ENCODE measurements around the gene DNAH10.

DNA sequence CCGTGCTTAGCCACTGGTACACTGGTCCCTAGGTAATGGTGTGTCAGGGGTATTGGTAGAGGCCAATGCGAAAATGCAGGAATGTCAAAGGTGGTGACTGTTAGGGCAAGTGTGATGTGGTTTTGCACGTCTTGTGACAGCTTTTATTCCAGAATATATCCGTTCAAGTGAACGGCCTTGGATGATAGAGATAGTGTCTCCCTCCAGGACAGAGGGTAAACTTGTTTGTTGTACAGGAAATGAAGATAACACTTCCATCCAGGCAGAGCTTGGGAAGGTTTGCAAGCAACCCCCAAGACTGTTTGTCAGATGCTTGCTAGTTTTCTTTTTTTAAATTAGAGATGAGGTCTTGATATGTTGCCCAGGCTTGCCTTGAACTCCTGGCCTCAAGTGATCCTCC lies 84.2 kb downstream of the DNAH10 start:
- TF ChIP-seq, protein P1, sequence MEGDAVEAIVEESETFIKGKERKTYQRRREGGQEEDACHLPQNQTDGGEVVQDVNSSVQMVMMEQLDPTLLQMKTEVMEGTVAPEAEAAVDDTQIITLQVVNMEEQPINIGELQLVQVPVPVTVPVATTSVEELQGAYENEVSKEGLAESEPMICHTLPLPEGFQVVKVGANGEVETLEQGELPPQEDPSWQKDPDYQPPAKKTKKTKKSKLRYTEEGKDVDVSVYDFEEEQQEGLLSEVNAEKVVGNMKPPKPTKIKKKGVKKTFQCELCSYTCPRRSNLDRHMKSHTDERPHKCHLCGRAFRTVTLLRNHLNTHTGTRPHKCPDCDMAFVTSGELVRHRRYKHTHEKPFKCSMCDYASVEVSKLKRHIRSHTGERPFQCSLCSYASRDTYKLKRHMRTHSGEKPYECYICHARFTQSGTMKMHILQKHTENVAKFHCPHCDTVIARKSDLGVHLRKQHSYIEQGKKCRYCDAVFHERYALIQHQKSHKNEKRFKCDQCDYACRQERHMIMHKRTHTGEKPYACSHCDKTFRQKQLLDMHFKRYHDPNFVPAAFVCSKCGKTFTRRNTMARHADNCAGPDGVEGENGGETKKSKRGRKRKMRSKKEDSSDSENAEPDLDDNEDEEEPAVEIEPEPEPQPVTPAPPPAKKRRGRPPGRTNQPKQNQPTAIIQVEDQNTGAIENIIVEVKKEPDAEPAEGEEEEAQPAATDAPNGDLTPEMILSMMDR (IDR thresholded peaks at IDR 0.05; ENCODE audit: insufficient read depth, low read depth, low read length) = no peak
- TF ChIP-seq EZH2 (IDR thresholded peaks at IDR 0.05; ENCODE audit: insufficient read depth, low read length) = no peak

Data from astrocyte (in vitro differentiated cells and primary cell).